Neuronal stem cell (in vitro differentiated cells): ENCODE measurements around the gene TIMM17B.
"Not testable (repeated sequence)": the region's sequence is repeated elsewhere in the genome, so short reads cannot be mapped to it uniquely, and the experiment has no call there.

Experiments
- DNase-seq: peaks from one replicate; pipeline ENCODE4 v3.0.0-alpha.2; 2013; ENCODE audit warnings: low spot score
- H2AFZ ChIP-seq: one replicate; pipeline ENCODE4 v1.6.1; 2013; ENCODE audit warnings: mild to moderate bottlenecking, low read length, inconsistent platforms
- H2AK5ac ChIP-seq: 2 replicates; pipeline ENCODE4 v1.6.1; 2013; ENCODE audit warnings: low read depth, mild to moderate bottlenecking, inconsistent platforms, low read length, moderate library complexity, mixed read lengths
- H2BK120ac ChIP-seq: 2 replicates; pipeline ENCODE4 v1.6.1; 2013; ENCODE audit warnings: low read depth, mild to moderate bottlenecking, inconsistent platforms, low read length, moderate library complexity, mixed read lengths
- H2BK12ac ChIP-seq: one replicate; pipeline ENCODE4 v1.6.1; 2013; ENCODE audit warnings: low read length, inconsistent platforms
- H2BK15ac ChIP-seq: 2 replicates; pipeline ENCODE4 v1.6.1; 2013; ENCODE audit warnings: mild to moderate bottlenecking, low read length, inconsistent platforms, mixed read lengths
- H2BK5ac ChIP-seq: one replicate; pipeline ENCODE4 v1.6.1; 2013; ENCODE audit warnings: inconsistent platforms, mild to moderate bottlenecking, low read length, moderate library complexity
- H3K14ac ChIP-seq: one replicate; pipeline ENCODE4 v1.6.1; 2013; ENCODE audit warnings: low read length, inconsistent platforms
- H3K18ac ChIP-seq: 2 replicates; pipeline ENCODE4 v1.6.1; 2013; ENCODE audit warnings: low read length, inconsistent platforms
- H3K23ac ChIP-seq: 2 replicates; pipeline ENCODE4 v1.6.1; 2013; ENCODE audit warnings: low read depth, mild to moderate bottlenecking, mixed read lengths, low read length, inconsistent platforms; ENCODE audit not compliant: poor library complexity
- H3K27ac ChIP-seq: replicated peaks from 3 replicates; pipeline ENCODE4 v1.5.1; 2013; ENCODE audit warnings: low read length, inconsistent platforms
- H3K27me3 ChIP-seq, 3 experiments: 2 replicates each; pipeline ENCODE4 v1.6.1; 2013; ENCODE audit warnings: low read length in 3 of 3, mild to moderate bottlenecking in 2 of 3, inconsistent platforms in 1 of 3, low read depth in 1 of 3, mixed read lengths in 1 of 3, moderate library complexity in 1 of 3; ENCODE audit not compliant: control insufficient read depth in 3 of 3, insufficient read depth in 3 of 3
- H3K36me3 ChIP-seq, 2 donors: replicated peaks in 1 of 2; 2 replicates each; pipeline ENCODE4 v1.6.1; 2013; ENCODE audit warnings: low read length in 2 of 2; ENCODE audit not compliant: control insufficient read depth in 2 of 2, insufficient read depth in 2 of 2
- H3K4ac ChIP-seq: 2 replicates; pipeline ENCODE4 v1.6.1; 2013; ENCODE audit warnings: inconsistent platforms, mild to moderate bottlenecking, low read length, moderate library complexity
- H3K4me1 ChIP-seq, 2 donors: 1 replicate in 1 of 2; 2 replicates in 1 of 2; pipeline ENCODE4 v1.6.1; 2013; ENCODE audit warnings: low read length in 2 of 2, low read depth in 1 of 2; ENCODE audit not compliant: control insufficient read depth in 2 of 2, insufficient read depth in 1 of 2
- H3K4me2 ChIP-seq: one replicate; pipeline ENCODE4 v1.6.1; 2013; ENCODE audit warnings: mild to moderate bottlenecking, low read length, inconsistent platforms; ENCODE audit not compliant: insufficient read depth, poor library complexity, severe bottlenecking
- H3K4me3 ChIP-seq, 2 donors: 2 replicates each; pipeline ENCODE4 v1.5.1; 2013; ENCODE audit warnings: low read length in 2 of 2, mild to moderate bottlenecking in 2 of 2, inconsistent platforms in 1 of 2, moderate library complexity in 1 of 2
- H3K79me1 ChIP-seq: one replicate; pipeline ENCODE4 v1.6.1; 2013; ENCODE audit warnings: low read depth, mild to moderate bottlenecking, inconsistent platforms, low read length, moderate library complexity
- H3K9ac ChIP-seq: one replicate; pipeline ENCODE4 v1.6.1; 2013; ENCODE audit warnings: mild to moderate bottlenecking, low read depth, low read length, inconsistent platforms; ENCODE audit not compliant: poor library complexity
- H3K9me3 ChIP-seq, 2 donors: replicated peaks in 1 of 2; 2 replicates each; pipeline versions ENCODE3 to v1.6.1; 2013; ENCODE audit warnings: low read length in 2 of 2, mild to moderate bottlenecking in 2 of 2, inconsistent platforms in 1 of 2, low read depth in 1 of 2, mixed read lengths in 1 of 2, moderate library complexity in 1 of 2; ENCODE audit not compliant: control insufficient read depth in 2 of 2, insufficient read depth in 1 of 2
- H4K8ac ChIP-seq: one replicate; pipeline ENCODE4 v1.6.1; 2013; ENCODE audit warnings: low read depth, mild to moderate bottlenecking, inconsistent platforms, low read length, moderate library complexity
- H4K91ac ChIP-seq: one replicate; pipeline ENCODE4 v1.6.1; 2013; ENCODE audit warnings: low read length, low read depth, mild to moderate bottlenecking, inconsistent platforms; ENCODE audit not compliant: poor library complexity
- WGBS, 2 donors: extraction: QIAGEN DNeasy Blood & Tissue Kit; methylation state at CpG; one replicate each; pipeline ENCODE4 v1.1.7; 2013; ENCODE audit warnings: missing lambda C conversion rate in 2 of 2, mixed read lengths in 1 of 2; ENCODE audit not compliant: insufficient read length in 2 of 2, insufficient replicate concordance in 1 of 2; ENCODE audit errors: extremely low coverage in 2 of 2; 5-methylcytosine and 5-hydroxymethylcytosine counted together

TIMM17B gene

DNA sequence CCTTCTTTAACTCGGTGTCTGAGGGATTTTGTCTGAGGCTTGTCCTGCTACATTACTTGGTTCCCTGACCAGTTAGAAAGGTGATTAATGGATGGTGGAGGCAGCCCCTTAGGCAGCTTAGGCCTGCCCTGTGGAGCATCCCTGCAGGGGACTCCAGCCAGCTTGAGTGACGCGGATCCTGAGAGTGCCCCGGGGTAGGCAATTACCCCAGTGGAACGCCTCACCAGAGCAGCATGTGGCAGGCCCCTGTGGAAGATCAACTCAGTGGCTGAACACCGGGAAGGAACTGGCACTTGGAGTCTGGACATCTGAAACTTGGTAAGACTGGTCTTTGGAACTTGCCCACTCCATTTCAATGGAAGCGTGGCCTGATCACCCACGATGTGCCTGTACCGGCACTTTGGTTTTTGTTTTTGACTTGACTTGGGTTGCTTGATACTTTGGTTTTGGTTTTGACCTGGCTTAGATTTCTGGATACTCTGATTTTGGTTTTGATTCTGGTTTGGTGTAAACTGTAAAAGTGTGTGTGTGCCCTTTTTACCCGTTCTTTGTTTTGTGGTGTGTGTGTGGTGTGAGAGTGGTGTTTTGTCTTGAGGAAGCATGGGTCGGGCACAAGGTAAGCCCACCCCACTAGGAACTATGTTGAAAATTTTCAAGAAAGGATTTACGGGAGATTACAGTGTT lies 43.3 kb downstream of the TIMM17B start:
- not testable (repeated sequence) for H2BK5ac ChIP-seq, H2AK5ac ChIP-seq, H3K18ac ChIP-seq, H3K9me3 ChIP-seq, H2BK12ac ChIP-seq, H3K4me3 ChIP-seq, H3K27me3 ChIP-seq, H4K8ac ChIP-seq, H3K27ac ChIP-seq, H4K91ac ChIP-seq, H3K23ac ChIP-seq, H3K79me1 ChIP-seq, H3K9ac ChIP-seq, H2AFZ ChIP-seq, H2BK15ac ChIP-seq, H3K4me2 ChIP-seq, H3K14ac ChIP-seq, H2BK120ac ChIP-seq, H3K4ac ChIP-seq, H3K4me1 ChIP-seq, H3K36me3 ChIP-seq, DNase-seq
- no CpG with 5 or more reads among the region's 12 CpGs for WGBS, 2 donors

- H3K4me1 ChIP-seq, H2AK5ac ChIP-seq, DNase-seq, H3K23ac ChIP-seq, H3K4me2 ChIP-seq, H4K91ac ChIP-seq, H2BK12ac ChIP-seq, H2BK15ac ChIP-seq, H3K14ac ChIP-seq, H4K8ac ChIP-seq, H3K9me3 ChIP-seq, H3K79me1 ChIP-seq, H3K27ac ChIP-seq, H2BK5ac ChIP-seq, H3K18ac ChIP-seq, H2BK120ac ChIP-seq, H3K4me3 ChIP-seq, H2AFZ ChIP-seq, H3K4ac ChIP-seq, H3K9ac ChIP-seq, H3K27me3 ChIP-seq, H3K36me3 ChIP-seq: not testable (repeated sequence)
Measured at GRCh38 chrX:48853494-48853893, 44.1 kb downstream of the TIMM17B start.

DNA sequence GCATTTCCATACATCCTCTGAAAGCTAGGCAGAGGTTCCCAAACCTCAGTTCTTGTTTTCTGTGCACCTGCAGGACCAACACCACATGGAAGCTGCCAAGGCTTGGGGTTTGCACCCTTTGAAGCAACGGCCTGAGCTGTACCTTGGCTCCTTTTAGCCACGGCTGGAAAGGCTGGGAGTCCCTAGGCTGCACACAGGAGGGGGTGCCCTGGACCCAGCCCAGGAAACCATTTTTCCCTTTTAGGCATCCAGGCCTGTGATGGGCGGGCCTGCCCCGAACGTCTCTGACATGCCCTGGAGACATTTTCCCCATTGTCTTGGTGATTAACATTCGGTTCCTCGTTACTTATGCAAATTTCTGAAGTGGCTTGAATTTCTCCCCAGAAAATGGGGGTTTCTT lies 44.7 kb downstream of the TIMM17B start:
- Histone ChIP-seq H3K4me1 (no peaks in the 10 kb centered on the region), H3K79me1 (no peaks in the 10 kb centered on the region), H3K4ac (no peak overlapping the region), H2AK5ac (no peak overlapping the region), H2BK5ac (no peak overlapping the region), H3K4me3 (no peak overlapping the region), H4K8ac (no peak overlapping the region), H3K27ac (no peak overlapping the region), H3K9me3 (no peaks in the 10 kb centered on the region), H3K9ac (no peak overlapping the region), H3K4me2 (no peak overlapping the region), H3K18ac (no peak overlapping the region), H3K36me3 (no peaks in the 10 kb centered on the region), H2BK15ac (no peak overlapping the region), H3K23ac (no peak overlapping the region), H3K27me3 (peaks cover 0 to 3% (median 0%) of the 10 kb centered on the region in 3 experiments), H4K91ac (no peak overlapping the region), H3K14ac (no peak overlapping the region), H2AFZ (no peak overlapping the region), H2BK120ac (no peak overlapping the region), H2BK12ac (no peak overlapping the region)
- WGBS, 2 donors, result no CpG with 5 or more reads among the region's 7 CpGs
- DNase-seq, result no peak

GRCh38 chrX:48848847-48849246 lies 48.7 kb downstream of the TIMM17B start:
- no peak overlapping the region for H2BK12ac ChIP-seq
- no peak overlapping the region for H3K23ac ChIP-seq
- H3K4me2 ChIP-seq, result no peak overlapping the region
- H3K14ac ChIP-seq, result no peak overlapping the region
- no peak overlapping the region for H2AK5ac ChIP-seq
- H3K9me3 ChIP-seq, result no peaks in the 10 kb centered on the region
- H2BK120ac ChIP-seq, result no peak overlapping the region
- no peak overlapping the region for H3K4ac ChIP-seq
- H4K8ac ChIP-seq, result no peak overlapping the region
- no peak overlapping the region for H2AFZ ChIP-seq
- no peak overlapping the region for H4K91ac ChIP-seq
- no CpG with 5 or more reads among the region's 1 CpG for WGBS, 2 donors
- H2BK15ac ChIP-seq, result no peak overlapping the region
- no peak for DNase-seq
- no peaks in the 10 kb centered on the region for H3K36me3 ChIP-seq
- H3K9ac ChIP-seq, result no peak overlapping the region
- no peak overlapping the region for H2BK5ac ChIP-seq
- H3K4me1 ChIP-seq, result no peaks in the 10 kb centered on the region
- H3K18ac ChIP-seq, result no peak overlapping the region
- no peak overlapping the region for H3K4me3 ChIP-seq
- peaks cover 0 to 3% (median 0%) of the 10 kb centered on the region in 3 experiments for H3K27me3 ChIP-seq
- no peaks in the 10 kb centered on the region for H3K79me1 ChIP-seq
- no peak overlapping the region for H3K27ac ChIP-seq
